M059J (cell line): Measurements from ENCODE around the gene RPS3. TPM values are rescaled to one million over a fixed set of nuclear protein-coding genes. Genes with fewer than 3 reads are reported as not detected.
A peak's percentile ranks its signal among the peaks of the same experiment; 100 is the strongest.

Source experiments
- DNase-seq: peaks from one replicate; pipeline ENCODE4 v3.0.0-alpha.2; 2012; ENCODE audit warnings: low read depth
- total RNA-seq: library from RNA; depleted of rRNA; stranded (reverse); fragments of >200 nt; shearing (Covaris generic); gene quantifications from 2 replicates; pipeline ENCODE4 v1.2.3, GENCODE V29; 2014

The RPS3 gene
- total RNA-seq, 1 experiment from 2014 or later, result 1,166 TPM

- no peak for DNase-seq
Observed at GRCh38 chr11:75434886-75435570, 35.7 kb downstream of the RPS3 start.

GRCh38 chr11:75435571-75435925, 36.2 kb downstream of the RPS3 start:
- no peak for DNase-seq

GRCh38 chr11:75436806-75437205, 37.5 kb downstream of the RPS3 start:
- DNase-seq, result no peak

GRCh38 chr11:75437966-75438659, 38.8 kb downstream of the RPS3 start:
- DNase-seq, result peak; percentile 34

- DNase-seq, result no peak
Observed at GRCh38 chr11:75439026-75439425, 39.7 kb downstream of the RPS3 start.

- no peak for DNase-seq
Observed at GRCh38 chr11:75439495-75440120, 40.3 kb downstream of the RPS3 start.

- no peak for DNase-seq
Observed at GRCh38 chr11:75440960-75441803, 41.9 kb downstream of the RPS3 start.

GRCh38 chr11:75441804-75442132, 42.5 kb downstream of the RPS3 start:
- no peak for DNase-seq

- DNase-seq, result no peak
Observed at GRCh38 chr11:75442161-75442885, 43.0 kb downstream of the RPS3 start.

GRCh38 chr11:75443043-75443442, 43.7 kb downstream of the RPS3 start:
- DNase-seq, result no peak

GRCh38 chr11:75445315-75445953, 46.1 kb downstream of the RPS3 start:
- peak; percentile 57 for DNase-seq

- no peak for DNase-seq
Observed at GRCh38 chr11:75447415-75447814, 48.1 kb downstream of the RPS3 start.

- no peak for DNase-seq
Observed at GRCh38 chr11:75449271-75449670, 50.0 kb downstream of the RPS3 start.

- DNase-seq, result no peak
Observed at GRCh38 chr11:75449776-75450175, 50.5 kb downstream of the RPS3 start.

- peak; percentile 27 for DNase-seq
Observed at GRCh38 chr11:75450236-75450635, 50.9 kb downstream of the RPS3 start.

- DNase-seq, result no peak
Observed at GRCh38 chr11:75450826-75451821, 51.8 kb downstream of the RPS3 start.

GRCh38 chr11:75453916-75454655, 54.8 kb downstream of the RPS3 start:
- DNase-seq, result peak; percentile 49

- no peak for DNase-seq
Observed at GRCh38 chr11:75454987-75455386, 55.7 kb downstream of the RPS3 start.
